CD4-positive, alpha-beta T cell treated with Interleukin-4 for 4 hours (primary cell): ENCODE data around the gene ADAMTS5.

Experiments used
- DNase-seq: peaks from one replicate; pipeline ENCODE4 v3.0.0-alpha.2; 2020

Gene ADAMTS5

DNA sequence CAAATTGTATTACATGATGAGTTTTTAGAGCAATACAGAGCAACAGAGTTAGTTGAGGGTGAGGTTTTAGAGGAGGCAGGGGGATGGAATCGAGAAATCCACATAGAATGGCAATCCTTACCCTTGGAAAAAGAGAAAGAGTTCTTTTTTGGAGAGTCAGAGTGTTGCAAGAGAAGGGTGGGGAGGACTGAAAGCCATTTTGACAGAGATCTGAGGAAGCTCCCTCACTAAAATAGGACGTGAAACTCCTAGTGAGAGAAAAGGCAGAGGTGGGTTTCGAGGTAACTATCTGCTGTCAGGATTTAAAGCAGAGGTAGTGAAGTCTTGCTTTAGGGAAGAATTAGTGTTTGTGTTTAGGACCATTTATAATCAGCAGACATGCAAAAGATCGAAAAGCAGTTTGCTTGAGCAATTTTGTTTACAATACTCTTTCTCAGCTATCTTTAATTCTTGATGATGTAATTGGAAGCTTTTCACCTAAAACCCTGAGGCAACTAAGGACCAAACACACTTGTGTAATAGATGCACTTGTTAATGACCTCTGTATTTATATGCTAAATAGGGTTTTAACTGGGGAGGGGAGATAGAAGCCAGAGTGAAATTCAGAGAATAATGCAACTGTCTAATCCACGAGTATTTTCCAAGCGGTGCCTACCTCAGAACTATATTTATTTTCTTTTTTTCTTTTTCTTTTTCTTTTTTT is 20.0 kb downstream of the ADAMTS5 start:
- DNase-seq, result no peak

DNA sequence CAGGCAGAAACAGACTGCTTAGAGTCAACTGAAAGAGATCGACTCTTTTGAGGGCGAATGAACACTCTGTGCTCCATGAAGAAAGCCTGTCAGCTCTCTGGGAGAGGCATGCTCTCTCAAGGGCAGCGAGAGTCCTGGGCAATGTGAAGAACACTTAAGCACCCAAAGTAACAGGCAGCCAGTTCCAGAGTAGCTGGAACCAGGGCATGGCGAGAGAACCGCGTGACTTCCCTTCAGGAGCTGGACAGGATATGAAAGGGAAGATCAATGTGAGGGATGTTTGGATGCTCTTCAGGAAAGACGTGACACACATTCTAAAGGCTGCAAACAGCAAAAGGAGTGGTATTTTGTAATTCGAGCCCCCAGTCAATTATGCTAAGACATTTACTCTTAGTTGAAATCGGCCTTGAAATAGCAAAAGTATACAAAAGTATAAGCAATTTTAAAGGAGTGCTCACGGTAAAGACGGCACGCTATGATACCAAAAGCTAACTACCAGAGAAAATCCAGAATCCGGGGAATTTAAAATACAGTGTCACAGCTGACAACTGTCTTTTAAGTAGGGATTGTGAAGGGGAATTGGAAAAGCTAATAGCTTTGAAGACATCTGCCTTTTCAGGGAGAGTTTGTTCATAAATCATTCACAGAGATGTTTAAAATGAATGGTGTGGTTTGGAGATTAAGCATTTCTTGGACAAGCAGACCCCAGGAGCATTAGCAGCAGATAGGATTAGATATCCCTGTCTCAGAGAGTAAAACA is 20.8 kb downstream of the ADAMTS5 start:
- no peak for DNase-seq

DNA sequence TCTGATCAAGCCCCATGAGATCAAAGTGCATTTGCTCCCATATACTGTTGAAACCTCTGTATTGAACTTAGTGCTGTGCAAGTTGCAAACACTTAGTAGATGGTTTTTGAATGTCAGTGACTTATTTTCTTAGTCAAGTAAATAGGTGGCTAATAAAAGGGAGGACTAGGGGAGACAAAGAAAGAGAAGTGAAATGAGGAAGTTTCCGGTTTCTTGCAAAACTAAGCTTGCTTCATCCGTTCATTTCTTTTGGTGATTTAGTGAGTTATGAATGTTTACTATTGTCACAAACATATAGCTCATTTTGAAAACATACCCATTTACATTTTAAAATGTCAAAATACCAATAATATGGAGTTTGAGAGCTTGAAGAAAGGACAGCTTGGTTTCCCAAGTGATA is 23.0 kb downstream of the ADAMTS5 start:
- no peak for DNase-seq

DNA sequence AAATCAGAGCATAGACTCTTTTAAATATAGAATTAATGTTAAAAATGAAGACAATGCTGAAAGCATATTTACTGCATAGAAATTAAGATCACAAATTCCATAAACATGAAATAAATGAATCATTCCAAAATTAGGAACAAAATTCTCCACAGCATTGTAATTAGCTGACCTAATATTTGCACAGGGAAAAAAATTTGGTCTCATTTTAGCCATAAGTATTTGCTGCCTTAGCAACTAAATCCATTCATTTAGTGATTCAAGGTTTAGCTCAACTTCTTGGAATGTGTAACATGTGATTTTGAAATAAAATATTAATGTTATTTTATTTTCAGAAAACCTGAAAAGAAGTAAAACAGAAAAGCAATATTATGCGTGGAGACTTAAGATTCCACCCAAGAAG is 25.5 kb downstream of the ADAMTS5 start:
- DNase-seq, result no peak

DNA sequence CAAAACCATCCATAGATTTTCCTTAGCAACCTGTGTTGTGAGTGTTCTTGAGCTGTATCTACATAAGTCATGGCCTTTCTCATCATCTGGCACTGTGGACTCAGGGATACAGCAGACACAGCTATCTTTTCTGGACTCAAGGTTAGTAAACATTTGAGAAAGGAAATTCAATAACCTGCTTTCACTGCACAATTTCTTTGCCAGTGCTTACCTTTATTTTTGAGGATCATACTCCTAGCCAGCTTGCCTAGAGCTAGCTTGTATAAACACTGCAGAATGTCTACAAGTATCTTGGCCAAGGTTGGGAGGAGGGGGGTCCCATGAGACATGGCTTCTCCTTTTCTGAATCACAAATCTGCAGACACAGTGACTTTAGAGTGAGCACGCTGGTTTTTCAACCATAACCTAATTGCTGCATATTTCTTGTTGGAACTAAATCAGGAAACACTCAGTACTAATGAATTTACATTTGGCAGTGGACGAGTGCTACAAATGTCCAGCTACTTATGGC is 27.2 kb downstream of the ADAMTS5 start:
- DNase-seq, result no peak

DNA sequence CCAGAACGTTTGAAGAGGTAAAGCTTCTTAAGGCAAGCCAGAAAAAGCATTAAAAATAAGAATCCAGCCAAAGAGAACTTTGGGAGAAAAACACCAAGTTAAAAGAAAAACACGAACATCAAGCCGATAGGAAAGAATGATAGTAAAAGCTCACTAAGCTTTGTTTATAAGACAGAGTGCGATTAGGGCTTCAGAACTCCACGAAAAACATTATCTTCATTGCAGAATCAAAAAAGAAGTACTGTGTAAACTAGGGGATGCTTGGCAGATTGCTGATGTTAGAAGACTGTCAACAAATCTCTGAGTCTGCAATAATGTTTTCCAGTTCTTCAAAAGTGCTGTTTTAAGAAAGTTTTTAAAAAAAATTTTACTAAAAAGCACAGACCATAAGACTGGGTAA is 30.2 kb downstream of the ADAMTS5 start:
- no peak for DNase-seq

DNA sequence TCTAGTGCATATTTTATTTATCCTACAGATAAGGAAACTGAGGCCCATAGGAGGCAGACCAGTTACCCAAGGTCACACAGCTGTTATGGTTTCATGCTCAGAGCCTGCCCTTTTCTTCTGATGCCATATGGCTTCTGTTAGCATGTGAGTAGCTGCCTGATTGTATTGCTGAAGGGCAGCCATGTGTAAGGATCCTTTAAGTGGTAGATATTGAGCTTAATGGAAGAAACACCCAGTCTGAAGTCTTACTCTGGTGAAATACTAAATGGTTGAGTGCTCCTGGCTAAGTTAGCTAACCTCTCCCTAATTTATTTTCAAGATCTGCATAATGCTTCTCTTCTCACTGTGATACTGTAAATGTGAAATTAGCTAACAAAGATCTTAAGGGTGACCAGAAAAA is 30.9 kb downstream of the ADAMTS5 start:
- DNase-seq, result no peak

DNA sequence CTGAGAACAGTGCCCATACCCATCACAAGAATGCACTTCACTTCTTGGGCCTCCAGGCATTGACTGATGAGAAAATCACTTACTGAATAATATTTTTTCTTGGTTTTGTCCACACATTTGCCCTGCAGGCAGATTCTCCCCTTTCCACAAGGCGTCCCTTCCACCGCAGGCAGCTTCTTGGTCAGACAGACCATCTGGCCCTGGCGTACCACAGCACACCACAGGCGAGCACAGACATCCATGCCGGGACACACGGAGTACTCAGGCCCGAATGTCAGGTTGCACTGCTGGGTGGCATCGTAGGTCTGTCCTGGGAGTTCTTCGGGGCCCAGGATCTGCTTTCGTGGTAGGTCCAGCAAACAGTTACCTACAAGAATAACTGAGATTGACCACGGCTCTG is 32.5 kb downstream of the ADAMTS5 start:
- DNase-seq, result no peak

DNA sequence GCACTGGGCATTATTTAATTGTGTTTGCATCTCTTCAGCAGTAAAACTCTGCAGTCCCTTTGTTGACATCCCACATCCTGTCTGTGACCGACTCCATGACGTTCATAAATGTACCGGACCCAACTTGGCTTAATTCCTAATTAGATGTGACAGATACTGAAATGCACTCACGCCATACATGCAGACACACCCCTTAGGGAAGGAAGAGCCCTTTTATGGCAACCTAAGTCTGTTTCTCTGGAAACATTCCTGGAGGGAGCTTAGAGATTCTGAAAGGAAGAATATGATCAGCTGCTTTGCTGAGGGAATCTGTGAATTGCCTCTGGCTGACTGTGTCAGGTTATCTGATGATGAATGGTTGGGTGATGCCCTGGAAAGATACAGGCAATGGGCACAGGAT is 33.4 kb downstream of the ADAMTS5 start:
- no peak for DNase-seq

DNA sequence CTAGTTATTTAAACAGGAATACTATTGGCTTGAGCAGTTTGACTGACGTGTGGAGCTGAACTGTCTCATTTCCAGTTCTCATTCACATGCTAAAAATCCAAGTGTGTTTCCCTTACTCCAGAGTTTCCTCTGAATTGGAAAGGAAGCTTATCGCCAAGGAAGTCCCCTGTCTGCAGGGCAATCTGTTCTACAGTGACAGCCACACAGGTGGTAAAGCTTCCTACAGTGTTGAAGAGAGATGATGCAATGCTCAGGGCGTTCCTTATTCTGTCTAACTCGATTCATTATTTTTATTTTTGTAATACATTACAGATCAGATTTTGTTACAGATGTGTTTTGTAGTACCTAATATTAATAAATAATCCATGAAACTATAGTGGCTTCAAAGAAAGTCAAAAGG is 41.3 kb downstream of the ADAMTS5 start:
- no peak for DNase-seq

DNA sequence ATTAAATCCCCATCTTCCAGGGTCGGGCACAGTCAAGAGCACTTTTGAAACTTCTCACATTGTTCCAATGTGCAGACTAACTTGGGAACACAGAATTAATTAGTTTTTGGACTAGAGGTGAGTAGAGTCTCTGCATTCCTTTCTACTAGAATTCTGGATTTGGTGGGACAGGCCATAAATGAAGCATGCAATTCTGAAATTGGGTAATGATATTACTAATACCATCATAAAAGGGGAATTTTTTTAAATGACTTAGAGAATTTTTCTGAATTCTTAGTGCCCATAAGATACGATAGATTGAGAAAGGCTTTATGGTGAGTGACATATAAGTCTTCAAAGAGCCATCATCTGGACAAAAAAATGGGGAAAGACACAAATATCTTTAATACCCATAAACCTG is 41.8 kb downstream of the ADAMTS5 start:
- no peak for DNase-seq

DNA sequence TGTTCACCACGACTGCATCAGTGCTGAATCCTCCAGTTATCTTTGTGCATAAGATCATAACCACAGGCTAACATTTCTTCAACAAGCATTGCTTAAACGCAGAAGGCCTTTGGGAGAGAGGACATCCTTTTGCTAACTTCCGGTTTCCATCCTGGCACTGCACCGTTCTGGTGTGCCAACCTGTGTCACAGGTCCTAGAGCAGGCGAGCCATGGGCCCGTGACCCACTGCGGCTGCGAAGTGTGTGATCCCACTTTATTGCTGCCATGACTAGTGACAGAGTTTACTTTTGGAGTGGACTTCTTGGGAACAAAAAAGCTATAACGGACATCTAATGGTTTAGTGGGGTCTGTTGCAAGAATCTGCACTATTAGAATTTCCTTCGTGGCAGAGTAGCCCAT is 42.9 kb downstream of the ADAMTS5 start:
- DNase-seq, result no peak

DNA sequence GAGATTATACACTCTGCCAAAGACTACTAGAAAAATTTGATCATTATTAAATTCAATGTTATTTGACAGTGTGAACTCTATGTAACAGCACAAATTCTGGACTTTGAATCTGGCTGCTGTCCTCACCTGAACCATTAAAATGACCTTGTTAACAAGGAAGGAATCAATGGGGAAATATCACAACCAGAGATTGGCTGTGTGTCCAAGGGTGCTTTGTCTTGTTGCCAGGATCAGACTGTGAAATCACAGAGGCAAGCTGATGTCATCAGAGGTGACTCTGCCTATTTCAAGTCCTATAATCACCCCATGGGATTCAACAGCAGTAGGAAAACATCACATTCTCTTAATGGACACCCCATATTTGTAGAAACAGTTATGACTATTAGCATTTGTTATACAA is 46.8 kb downstream of the ADAMTS5 start:
- DNase-seq, result no peak

DNA sequence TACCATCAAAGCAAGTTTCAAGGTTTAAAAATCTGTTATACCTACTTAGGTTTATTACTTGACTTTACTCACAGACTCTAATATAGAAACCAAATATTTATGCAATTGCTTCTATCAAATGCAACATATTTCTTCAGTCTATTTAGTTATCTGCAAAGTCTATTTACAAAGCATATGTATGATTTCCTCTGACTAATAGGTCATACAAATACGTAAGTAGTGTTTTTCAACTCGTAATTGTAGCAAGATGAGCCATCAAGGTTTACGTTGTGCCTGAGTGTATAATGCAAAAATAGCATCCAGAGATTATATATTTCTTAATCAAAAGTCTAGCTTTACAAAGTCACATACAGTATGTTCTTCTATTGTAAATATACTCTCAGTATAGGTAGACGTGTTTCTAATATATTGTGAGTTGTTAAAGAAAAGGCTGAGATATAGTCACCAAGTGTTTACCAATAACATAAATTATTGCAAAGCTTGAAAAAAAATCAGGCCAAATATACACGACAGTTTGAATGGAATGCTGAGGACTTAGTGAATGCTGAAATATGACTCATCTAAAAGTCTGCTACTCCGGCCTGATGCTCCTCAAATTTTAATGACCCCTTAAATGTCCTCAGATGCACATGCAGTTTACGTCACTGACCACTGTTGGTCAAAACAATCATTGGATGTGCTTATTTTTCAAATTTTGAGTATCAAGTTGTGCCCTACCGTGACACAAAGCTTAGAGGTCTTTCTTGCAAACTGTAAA is 48.4 kb downstream of the ADAMTS5 start:
- no peak for DNase-seq

DNA sequence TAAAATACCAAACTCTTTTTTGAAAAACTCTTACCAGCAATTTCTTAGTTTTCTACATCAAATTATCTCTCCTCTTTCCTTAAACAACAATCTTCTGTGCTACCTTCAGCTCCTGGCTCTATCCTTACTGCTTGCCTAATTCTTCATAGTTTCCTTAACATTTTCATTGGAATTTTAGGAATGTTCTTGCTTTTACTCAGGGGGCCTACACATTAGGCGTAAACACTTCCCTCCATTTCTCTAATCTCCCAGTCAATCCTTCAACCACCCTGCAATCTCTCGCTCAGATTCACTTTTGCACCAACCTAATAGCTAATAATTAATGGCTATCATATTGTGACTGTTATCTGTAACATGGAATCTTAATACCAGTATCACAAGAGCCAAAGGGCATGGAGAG is 50.1 kb downstream of the ADAMTS5 start:
- no peak for DNase-seq

DNA sequence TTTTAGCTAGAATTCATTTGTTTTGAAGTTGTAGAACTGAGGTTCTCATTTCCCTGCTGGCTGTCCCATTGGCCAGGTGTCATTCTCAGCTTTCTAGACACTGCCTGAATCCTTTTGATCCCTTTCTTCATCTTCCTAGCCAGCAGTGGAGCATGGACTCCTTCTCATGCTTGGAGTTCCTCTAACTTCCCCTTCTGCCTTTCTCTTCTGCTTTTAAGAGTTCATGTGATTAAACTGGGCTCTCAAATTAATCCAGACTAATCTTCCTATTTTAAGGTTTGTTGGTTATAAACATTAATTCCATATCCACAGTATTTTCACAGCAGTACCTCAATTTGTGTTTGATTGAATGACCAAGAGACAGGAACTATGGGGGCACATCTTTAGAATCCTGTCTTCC is 52.3 kb downstream of the ADAMTS5 start:
- no peak for DNase-seq

DNA sequence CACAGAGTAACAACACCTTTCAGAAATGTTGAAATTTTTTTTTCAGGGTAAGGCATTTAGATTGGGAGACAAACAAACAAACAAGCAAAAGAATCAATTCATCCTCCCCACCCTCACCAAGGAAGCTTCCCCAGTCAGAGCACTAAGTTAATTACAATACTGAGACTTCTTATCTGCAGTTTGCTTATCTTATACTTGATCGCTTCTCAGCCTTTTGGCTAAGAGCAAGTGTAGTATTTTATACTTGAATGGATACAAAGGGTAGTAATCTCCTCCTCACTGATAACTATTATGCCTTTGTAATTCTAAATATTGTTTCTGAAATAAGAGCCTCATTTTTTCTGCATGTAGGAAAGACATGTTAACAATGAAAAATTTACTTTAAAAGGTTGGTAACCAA is 54.4 kb downstream of the ADAMTS5 start:
- DNase-seq, result no peak

DNA sequence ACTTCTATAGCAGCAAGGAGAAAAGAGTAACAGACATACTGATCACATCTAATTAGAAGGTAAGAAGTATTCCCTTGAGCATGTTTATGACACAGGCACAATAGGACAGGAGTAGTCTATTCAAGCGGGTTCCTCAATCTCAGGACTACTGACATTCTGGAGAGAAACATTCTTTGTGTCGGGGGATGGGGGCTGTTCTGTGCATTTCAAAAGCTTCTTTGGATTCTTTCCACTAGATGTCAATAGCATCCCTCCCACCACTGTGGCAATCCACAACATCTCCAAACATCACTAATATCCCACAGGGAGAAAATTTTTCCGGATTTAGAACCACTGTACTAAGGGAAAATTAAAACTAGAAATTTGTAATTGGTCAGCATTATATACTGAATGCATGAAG is 56.9 kb downstream of the ADAMTS5 start:
- no peak for DNase-seq

DNA sequence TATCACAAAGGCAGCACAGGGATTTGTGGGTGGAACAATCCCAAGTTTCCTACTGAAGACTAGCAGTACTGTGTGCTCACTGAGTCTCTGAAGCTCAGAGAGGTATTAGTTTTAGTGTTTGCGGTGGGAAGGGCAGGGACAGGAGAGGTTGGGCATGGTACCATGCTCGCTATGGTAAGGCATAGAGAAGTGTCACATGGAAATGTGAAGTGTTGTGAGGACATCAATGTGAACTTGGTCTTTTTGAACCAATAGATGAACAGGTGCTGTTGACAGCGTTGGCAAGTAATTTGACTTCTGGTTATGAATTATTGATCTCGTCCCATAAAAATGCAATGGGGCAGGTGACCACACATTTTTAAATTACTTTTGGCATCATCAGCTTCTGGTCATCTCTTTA is 65.9 kb downstream of the ADAMTS5 start:
- no peak for DNase-seq

DNA sequence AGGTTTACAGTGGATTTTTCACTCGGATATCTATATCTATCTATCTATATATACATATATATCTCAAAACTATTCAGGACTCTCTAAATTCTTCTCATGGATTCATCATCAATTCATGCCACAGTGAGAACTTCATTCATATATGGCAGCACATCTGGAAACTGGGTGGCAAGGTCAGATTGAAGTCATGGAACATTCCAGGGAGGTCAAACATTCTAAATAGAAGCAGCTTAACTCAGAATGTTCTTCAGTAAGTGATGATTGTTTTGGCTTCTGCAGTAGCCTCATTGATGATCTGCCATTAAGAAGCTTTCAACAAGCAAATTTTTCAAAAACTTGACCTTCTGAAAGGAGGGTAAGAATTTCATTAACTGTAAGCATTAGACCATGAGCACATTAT is 74.7 kb downstream of the ADAMTS5 start:
- DNase-seq, result no peak

DNA sequence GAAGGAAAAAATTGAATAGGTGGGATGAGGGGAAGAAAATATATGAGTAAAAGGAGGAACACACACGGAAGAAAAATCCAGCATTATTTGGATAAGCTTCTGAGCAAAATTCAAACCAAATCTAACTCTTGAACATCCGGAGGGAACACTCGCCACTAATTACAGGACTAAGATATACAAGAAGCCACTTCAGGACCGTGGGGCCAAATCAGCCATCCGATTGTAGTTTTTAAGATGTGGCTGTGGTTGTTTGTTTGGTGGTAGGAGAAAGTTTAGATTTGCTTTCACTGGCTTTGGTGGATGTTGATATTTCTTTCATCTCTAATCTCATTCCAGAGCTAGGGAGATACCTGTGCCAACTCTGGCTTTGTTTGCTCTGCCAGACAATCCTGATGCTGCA is 78.0 kb downstream of the ADAMTS5 start:
- DNase-seq, result no peak

DNA sequence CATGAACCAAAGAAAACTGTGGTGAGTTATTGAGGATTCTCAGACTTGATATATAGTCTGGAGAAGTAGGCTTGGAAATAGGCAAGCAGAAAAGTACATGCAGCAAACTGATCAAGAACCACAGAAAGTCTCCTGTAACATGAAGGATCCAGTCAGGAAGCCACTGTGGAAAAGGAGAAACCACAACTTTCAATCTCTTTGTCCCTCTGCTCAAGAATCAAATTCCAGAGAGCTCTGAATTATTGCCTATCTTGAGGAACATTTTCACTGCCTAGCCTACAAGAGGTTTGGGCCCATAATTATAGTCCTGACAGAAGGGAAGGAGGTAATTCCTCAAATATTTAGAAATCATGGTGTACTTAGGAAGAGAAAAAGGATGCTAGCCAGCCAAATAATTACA is 78.6 kb downstream of the ADAMTS5 start:
- DNase-seq, result no peak

DNA sequence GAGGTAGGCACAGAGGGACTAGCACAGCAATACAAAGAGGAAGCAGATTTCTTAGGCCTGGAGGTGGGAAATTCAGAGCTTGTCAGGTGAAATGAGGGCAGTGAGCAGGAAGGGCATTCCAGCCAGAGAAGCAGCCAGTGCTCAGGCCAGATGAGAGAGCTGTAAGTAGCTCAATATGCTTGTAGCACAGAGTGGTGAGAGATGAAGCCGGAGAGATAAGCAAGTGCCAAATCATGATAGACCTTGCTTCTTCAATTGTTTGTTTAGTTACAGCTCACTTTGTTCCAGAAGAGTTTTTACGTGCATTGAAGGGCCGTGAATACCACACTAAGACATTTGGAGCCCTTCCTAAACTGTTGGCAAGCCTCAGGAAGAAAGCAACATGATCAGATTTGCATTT is 79.6 kb downstream of the ADAMTS5 start:
- DNase-seq, result no peak

DNA sequence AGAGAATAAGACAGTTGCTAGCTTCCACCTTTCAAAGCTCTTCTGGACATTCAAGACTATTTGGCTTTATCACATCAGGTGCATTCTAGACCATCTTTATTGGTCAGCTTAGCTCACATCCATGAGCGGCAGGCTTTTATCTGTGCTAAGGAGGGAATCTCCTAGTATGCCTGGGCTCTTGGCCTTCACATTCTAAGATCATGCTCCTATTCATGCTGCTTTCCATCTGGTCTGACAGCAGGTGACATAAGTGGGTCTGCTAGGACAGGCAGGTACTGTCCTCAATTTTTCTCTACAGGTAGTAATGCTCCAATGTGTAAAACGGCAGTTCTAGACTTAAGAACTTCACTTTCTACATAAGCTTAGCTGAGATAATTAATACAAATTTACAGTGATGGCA is 82.5 kb downstream of the ADAMTS5 start:
- no peak for DNase-seq
